Measurements from ENCODE around the gene MLF2.
"Not testable (repeated sequence)": the region's sequence is repeated elsewhere in the genome, so short reads cannot be mapped to it uniquely, and the experiment has no call there.

The MLF2 gene

GRCh38 chr12:6734506-6735387 is 18.2 kb downstream of the MLF2 start:
- no peak for DNase-seq

GRCh38 chr12:6730169-6730568 is 22.8 kb downstream of the MLF2 start:
- no peak for ATAC-seq
- DNase-seq = no peak

More at GRCh38 chr12:6734506-6735387, 18.2 kb downstream of the MLF2 start:
- ATAC-seq = no peak

GRCh38 chr12:6729186-6729585 is 23.8 kb downstream of the MLF2 start:
- DNase-seq = no peak
- no peak for ATAC-seq

GRCh38 chr12:6725350-6725749 is 27.6 kb downstream of the MLF2 start:
- DNase-seq = no peak
- no peak for ATAC-seq

GRCh38 chr12:6724409-6724797 is 28.5 kb downstream of the MLF2 start:
- peak; percentile 42 for DNase-seq
- ATAC-seq = peak; percentile 14

- ATAC-seq (peak; percentile 99), DNase-seq (peak; percentile 98)
These were observed 29.1 kb downstream of the MLF2 start, which contains the start of gene COPS7A for GRCh38 chr12:6723607-6724408. TSS of gene COPS7A (plus strand) at chr12:6724046. CDS start at chr12:6724657, 611 bp downstream.

- ATAC-seq = no peak
These were observed 30.1 kb downstream of the MLF2 start for GRCh38 chr12:6722863-6723262.

GRCh38 chr12:6716874-6717437 is 36.0 kb downstream of the MLF2 start:
- no peak for DNase-seq
- ATAC-seq = no peak

More at GRCh38 chr12:6722863-6723262, 30.1 kb downstream of the MLF2 start:
- no peak for DNase-seq

GRCh38 chr12:6716031-6716873 is 36.7 kb downstream of the MLF2 start:
- not testable (repeated sequence) for DNase-seq, ATAC-seq

GRCh38 chr12:6708960-6709394 is 44.0 kb downstream of the MLF2 start:
- DNase-seq = peak; percentile 27

GRCh38 chr12:6708351-6708750 is 44.6 kb downstream of the MLF2 start:
- not testable (repeated sequence) for ATAC-seq, DNase-seq

More at GRCh38 chr12:6708960-6709394, 44.0 kb downstream of the MLF2 start:
- peak; percentile 40 for ATAC-seq

GRCh38 chr12:6703631-6704030 is 49.3 kb downstream of the MLF2 start:
- ATAC-seq = peak; percentile 10
- no peak for DNase-seq

- DNase-seq = no peak
- no peak for ATAC-seq
These were observed 51.7 kb downstream of the MLF2 start for GRCh38 chr12:6701078-6701768.

GRCh38 chr12:6700646-6701051 is 52.3 kb downstream of the MLF2 start, which contains the start of gene PIANP:
TSS of gene PIANP (minus strand) at chr12:6700815. CDS start at chr12:6698061, 2,754 bp downstream.
- ATAC-seq (no peak), DNase-seq (peak; percentile 42)

GRCh38 chr12:6699989-6700645 is 52.8 kb downstream of the MLF2 start:
- no peak for ATAC-seq
- peak; percentile 21 for DNase-seq

GRCh38 chr12:6699259-6699988 is 53.5 kb downstream of the MLF2 start:
- no peak for DNase-seq
- no peak for ATAC-seq

GRCh38 chr12:6698352-6699046 is 54.4 kb downstream of the MLF2 start:
- DNase-seq = no peak
- ATAC-seq = no peak

Data from stimulated activated naive CD8-positive, alpha-beta T cell treated with anti-CD3 and anti-CD28 coated beads, Interleukin-15, Interleukin-2, amounts not matched to agents 100 U/mL and 50 U/mL, for 24 hours (primary cell).